SK-N-SH (cell line): ENCODE results near the gene SMS. TPM values are rescaled to one million over a fixed set of nuclear protein-coding genes. Genes with fewer than 3 reads are reported as not detected.

Source experiments
- CTCF ChIA-PET: fragments of 300-600, 350-600 bp; formaldehyde crosslinking; extraction: SDS; loops from one replicate; lab custom pipeline; 2021; lab: Yijun Ruan, JAX
- POLR2A ChIA-PET: fragments of 350-600 bp; sonication (Branson Sonifier 250); formaldehyde crosslinking; extraction: SDS; loops from one replicate; lab custom pipeline; 2020; ENCODE audit warnings: antibody characterized with exemption, inconsistent platforms; lab: Yijun Ruan, JAX
- DNase-seq: peaks from one replicate; pipeline ENCODE4 v3.0.0; 2012
- H2AFZ ChIP-seq: fragments of 200-600 bp; sonication (generic); 2 replicates; pipeline ENCODE4 v1.8.1; 2016; ENCODE audit warnings: antibody characterized with exemption, mild to moderate bottlenecking, low read depth
- H3F3A ChIP-seq: fragments of 200-600 bp; sonication (generic); replicated peaks from 2 replicates; pipeline ENCODE3; 2016; ENCODE audit warnings: antibody characterized with exemption, mild to moderate bottlenecking; ENCODE audit not compliant: insufficient read depth
- H3K27ac ChIP-seq, 2 experiments: fragments of 200-500 bp in 1 of 2; fragments of 200-600 bp in 1 of 2; sonication (Bioruptor generic) in 1 of 2; sonication (generic), shearing (Covaris generic) in 1 of 2; 2 replicates each; pipeline versions ENCODE4 v1.5.1 to v1.6.1; 2014 to 2016; ENCODE audit warnings: low read depth in 2 of 2, inconsistent platforms in 1 of 2, low read length in 1 of 2, mild to moderate bottlenecking in 1 of 2, mixed read lengths in 1 of 2
- H3K27me3 ChIP-seq: fragments of 200-600 bp; sonication (generic), shearing (Covaris generic); 2 replicates; pipeline ENCODE4 v1.6.1; 2016; ENCODE audit warnings: mixed run types; ENCODE audit not compliant: insufficient read depth
- H3K36me3 ChIP-seq, 2 experiments: fragments of 200-500 bp in 1 of 2; fragments of 200-600 bp in 1 of 2; sonication (Bioruptor generic) in 1 of 2; sonication (generic) in 1 of 2; replicated peaks in 1 of 2; 2 replicates each; pipeline versions ENCODE3 to v1.5.1; 2014 to 2016; ENCODE audit warnings: low read length in 1 of 2, mild to moderate bottlenecking in 1 of 2; ENCODE audit not compliant: insufficient read depth in 2 of 2, control insufficient read depth in 1 of 2
- H3K4me1 ChIP-seq, 2 experiments: fragments of 200-500 bp in 1 of 2; fragments of 200-600 bp in 1 of 2; sonication (Bioruptor generic) in 1 of 2; sonication (generic), shearing (Covaris generic) in 1 of 2; 2 replicates each; pipeline versions ENCODE4 v1.5.1 to v1.6.1; 2014 to 2016; ENCODE audit warnings: low read depth in 1 of 2, low read length in 1 of 2, mixed run types in 1 of 2; ENCODE audit not compliant: insufficient read depth in 2 of 2, control insufficient read depth in 1 of 2
- H3K4me2 ChIP-seq: fragments of 200-600 bp; sonication (generic), shearing (Covaris generic); 2 replicates; pipeline ENCODE4 v1.6.1; 2017; ENCODE audit warnings: mixed run types
- H3K4me3 ChIP-seq, 2 experiments: fragments of 200-500 bp in 1 of 2; fragments of 200-600 bp in 1 of 2; sonication (Bioruptor generic) in 1 of 2; sonication (generic), shearing (Covaris generic) in 1 of 2; 2 replicates each; pipeline versions ENCODE4 v1.5.1 to v1.8.1; 2014 to 2016; ENCODE audit warnings: low read depth in 2 of 2, inconsistent platforms in 1 of 2, low read length in 1 of 2, mild to moderate bottlenecking in 1 of 2, mixed read lengths in 1 of 2, moderate library complexity in 1 of 2
- H3K79me2 ChIP-seq: fragments of 200-600 bp; sonication (generic); 2 replicates; pipeline ENCODE4 v1.8.1; 2017; ENCODE audit warnings: mild to moderate bottlenecking; ENCODE audit not compliant: insufficient read depth
- H3K9ac ChIP-seq: fragments of 200-600 bp; sonication (generic); 2 replicates; pipeline ENCODE4 v1.6.1; 2017; ENCODE audit warnings: mixed run types
- H3K9me2 ChIP-seq: fragments of 200-600 bp; sonication (generic); 2 replicates; pipeline ENCODE4 v1.6.1; 2017; ENCODE audit warnings: mixed run types
- H3K9me3 ChIP-seq: fragments of 200-600 bp; sonication (generic); 2 replicates; pipeline ENCODE4 v1.6.1; 2017; ENCODE audit warnings: mixed run types, mild to moderate bottlenecking, moderate library complexity
- H4K20me1 ChIP-seq: fragments of 200-600 bp; sonication (generic); 2 replicates; pipeline ENCODE4 v1.6.1; 2017; ENCODE audit warnings: mild to moderate bottlenecking, mixed run types; ENCODE audit not compliant: insufficient read depth
- EP300 ChIP-seq, 2 experiments: IDR thresholded peaks; 2 replicates each; pipeline versions ENCODE4 v1.4.0 to v1.6.1; 2012; ENCODE audit warnings: borderline replicate concordance in 1 of 2, low read depth in 1 of 2, low read length in 1 of 2
- FOXM1 ChIP-seq: IDR thresholded peaks from 2 replicates; pipeline ENCODE4 v1.4.0; 2012; ENCODE audit warnings: low read depth, mild to moderate bottlenecking
- GABPA ChIP-seq: IDR thresholded peaks from 2 replicates; pipeline ENCODE4 v1.4.0; 2012; ENCODE audit warnings: low read depth, mild to moderate bottlenecking
- GATA2 ChIP-seq: sonication (generic); formaldehyde crosslinking; IDR thresholded peaks from 2 replicates; pipeline ENCODE4 v1.5.0; 2020; ENCODE audit warnings: mild to moderate bottlenecking, missing genetic modification reagents
- JUND ChIP-seq: IDR thresholded peaks from 2 replicates; pipeline ENCODE4 v1.4.0; 2012
- MEF2A ChIP-seq: IDR thresholded peaks from 2 replicates; pipeline ENCODE4 v1.4.0; 2012; ENCODE audit warnings: low read depth, borderline replicate concordance
- MXI1 ChIP-seq: IDR thresholded peaks from 2 replicates; pipeline ENCODE4 v1.6.1; 2012; ENCODE audit warnings: mild to moderate bottlenecking, low read depth, low read length, improper control_type of control experiment
- NFIC ChIP-seq: IDR thresholded peaks from 2 replicates; pipeline ENCODE4 v1.4.0; 2012; ENCODE audit warnings: borderline replicate concordance
- NRF1 ChIP-seq: IDR thresholded peaks from 2 replicates; pipeline ENCODE4 v1.6.1; 2012; ENCODE audit warnings: low read depth, mild to moderate bottlenecking, low read length
- PBX3 ChIP-seq: IDR thresholded peaks from 2 replicates; pipeline ENCODE4; 2012
- POLR2AphosphoS5 ChIP-seq: IDR thresholded peaks from 2 replicates; pipeline ENCODE4 v1.6.1; 2012; ENCODE audit warnings: low read depth, low read length
- RAD21 ChIP-seq: IDR thresholded peaks from 2 replicates; pipeline ENCODE4 v1.6.1; 2012; ENCODE audit warnings: mild to moderate bottlenecking, low read length
- RCOR1 ChIP-seq: fragments of 150-350 bp; IDR thresholded peaks from 2 replicates; pipeline ENCODE4 v1.6.1; 2017; ENCODE audit warnings: antibody characterized with exemption, low read length
- RFX5 ChIP-seq: IDR thresholded peaks from 2 replicates; pipeline ENCODE4 v1.6.1; 2012; ENCODE audit warnings: mild to moderate bottlenecking, improper control_type of control experiment, low read length
- RXRA ChIP-seq: IDR thresholded peaks from 2 replicates; pipeline ENCODE4 v1.4.0; 2012; ENCODE audit warnings: low read depth, mild to moderate bottlenecking, borderline replicate concordance
- SIN3A ChIP-seq: IDR thresholded peaks from 2 replicates; pipeline ENCODE4 v1.6.1; 2012; ENCODE audit warnings: low read depth, mild to moderate bottlenecking, low read length, moderate library complexity, borderline replicate concordance
- SMC3 ChIP-seq: IDR thresholded peaks from 2 replicates; pipeline ENCODE4 v1.6.1; 2012; ENCODE audit warnings: low read depth, low read length, improper control_type of control experiment
- TAF1 ChIP-seq: IDR thresholded peaks from 2 replicates; pipeline ENCODE4 v1.6.1; 2012; ENCODE audit warnings: low read depth, mild to moderate bottlenecking, low read length, moderate library complexity, borderline replicate concordance
- TEAD4 ChIP-seq: IDR thresholded peaks from 2 replicates; pipeline ENCODE4 v1.4.0; 2012; ENCODE audit warnings: mild to moderate bottlenecking, borderline replicate concordance; ENCODE audit not compliant: insufficient read depth
- USF2 ChIP-seq: fragments of 150-350 bp; IDR thresholded peaks from 2 replicates; pipeline ENCODE4 v1.6.1; 2017; ENCODE audit warnings: antibody characterized with exemption, low read length, low read depth, borderline replicate concordance
- ZBTB33 ChIP-seq: IDR thresholded peaks from 2 replicates; pipeline ENCODE4 v1.4.0; 2012; ENCODE audit warnings: low read depth, borderline replicate concordance
- WGBS: methylation state at CpG from one replicate; pipeline ENCODE4 v1.1.6; 2017; ENCODE audit warnings: low lambda C conversion rate; 5-methylcytosine and 5-hydroxymethylcytosine counted together
- polyA plus RNA-seq, 3 experiments: library from polyadenylated mRNA; depleted of rRNA; stranded (reverse); fragments of >200 nt; gene quantifications; 2 replicates each; pipeline ENCODE4 v1.2.3, GENCODE V29; 2012
- TF ChIP-seq, protein P1 (sequence below): IDR thresholded peaks from 2 replicates; pipeline ENCODE4 v1.4.0; 2012; ENCODE audit warnings: low read depth
- TF ChIP-seq, protein P2 (sequence below): fragments of 150-350 bp; IDR thresholded peaks from 2 replicates; pipeline ENCODE4 v1.6.1; 2016; ENCODE audit warnings: mild to moderate bottlenecking, low read depth, low read length

SMS gene
- polyA plus RNA-seq, 1 of the 3 experiments (the other 2 are of a cell fraction), result 116 TPM

GRCh38 chrX:21975242-21975641 is 34.7 kb downstream of the SMS start:
- ChIA-PET POLR2A (no interaction called here), CTCF (interaction anchor here (0.6 to 6.5 kb wide), 8 partner anchors 10 to 1469 kb away, joined by 3 to 43 read pairs (median 3); no protein-coding TSS in a partner anchor)
- Histone ChIP-seq H3K9ac (no peak overlapping the region), H2AFZ (no peak overlapping the region), H3K27me3 (no peaks in the 10 kb centered on the region), H3K27ac (peak overlapping the region in 1 of 2 experiments; percentile 19; a peak in 1 of 4 replicates), H3F3A (peaks cover 27% of the 10 kb centered on the region), H3K4me3 (no peak overlapping the region), H3K36me3 (peaks cover 41 to 60% of the 10 kb centered on the region in 2 experiments), H3K9me2 (no peaks in the 10 kb centered on the region), H3K79me2 (peaks cover 75% of the 10 kb centered on the region), H3K4me2 (no peak overlapping the region), H3K4me1 (peaks cover 0 to 4% of the 10 kb centered on the region in 2 experiments; a peak in 2 of 4 replicates), H3K9me3 (no peaks in the 10 kb centered on the region), H4K20me1 (peaks cover 1% of the 10 kb centered on the region; the same call in 1 of the 2 replicates)
- 57% methylated on average over 3 of the region's 3 CpGs for WGBS
- no peak for DNase-seq
- TF ChIP-seq POLR2AphosphoS5 (no peak), EP300 (IDR thresholded peaks at IDR 0.05; ENCODE audit: borderline replicate concordance in 1 of 2, low read depth in 1 of 2, low read length in 1 of 2) (no peak), TEAD4 (no peak), FOXM1 (no peak), RFX5 (no peak), NFIC (no peak), NRF1 (no peak), GABPA (no peak), TAF1 (no peak), RCOR1 (no peak), MXI1 (no peak), ZBTB33 (no peak), PBX3 (no peak), JUND (no peak), RAD21 (no peak)
- TF ChIP-seq, protein P1, sequence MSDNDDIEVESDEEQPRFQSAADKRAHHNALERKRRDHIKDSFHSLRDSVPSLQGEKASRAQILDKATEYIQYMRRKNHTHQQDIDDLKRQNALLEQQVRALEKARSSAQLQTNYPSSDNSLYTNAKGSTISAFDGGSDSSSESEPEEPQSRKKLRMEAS, result no peak

- 60% methylated on average over 6 of the region's 6 CpGs for WGBS
- peak overlapping the region in 1 of 2 experiments; percentile 19; a peak in 1 of 4 replicates for H3K27ac ChIP-seq
- no peaks in the 10 kb centered on the region for H3K9me3 ChIP-seq
- DNase-seq, result no peak
- H3K4me1 ChIP-seq, result peaks cover 0 to 4% of the 10 kb centered on the region in 2 experiments; a peak in 2 of 4 replicates
- H3K4me2 ChIP-seq, result no peak overlapping the region
- H3K9me2 ChIP-seq, result no peaks in the 10 kb centered on the region
- no peaks in the 10 kb centered on the region for H3K27me3 ChIP-seq
- no peak overlapping the region for H3K9ac ChIP-seq
- peaks cover 27% of the 10 kb centered on the region for H3F3A ChIP-seq
- H3K79me2 ChIP-seq, result peaks cover 70% of the 10 kb centered on the region
- H2AFZ ChIP-seq, result no peak overlapping the region
- H3K4me3 ChIP-seq, result no peak overlapping the region
- peaks cover 41 to 55% of the 10 kb centered on the region in 2 experiments for H3K36me3 ChIP-seq
- ChIA-PET CTCF (interaction anchor here (0.6 to 6.5 kb wide), 7 partner anchors 9 to 1470 kb away, joined by 3 to 43 read pairs (median 3); no protein-coding TSS in a partner anchor), POLR2A (no interaction called here)
- no peaks in the 10 kb centered on the region for H4K20me1 ChIP-seq
- TF ChIP-seq MEF2A, result no peak
- TF ChIP-seq POLR2AphosphoS5, result no peak
- TF ChIP-seq GATA2, result no peak
- no peak for TF ChIP-seq RXRA
- TF ChIP-seq RAD21, result peak; percentile 67
- TF ChIP-seq SIN3A, result no peak
- no peak for TF ChIP-seq USF2
- TF ChIP-seq, protein P2, sequence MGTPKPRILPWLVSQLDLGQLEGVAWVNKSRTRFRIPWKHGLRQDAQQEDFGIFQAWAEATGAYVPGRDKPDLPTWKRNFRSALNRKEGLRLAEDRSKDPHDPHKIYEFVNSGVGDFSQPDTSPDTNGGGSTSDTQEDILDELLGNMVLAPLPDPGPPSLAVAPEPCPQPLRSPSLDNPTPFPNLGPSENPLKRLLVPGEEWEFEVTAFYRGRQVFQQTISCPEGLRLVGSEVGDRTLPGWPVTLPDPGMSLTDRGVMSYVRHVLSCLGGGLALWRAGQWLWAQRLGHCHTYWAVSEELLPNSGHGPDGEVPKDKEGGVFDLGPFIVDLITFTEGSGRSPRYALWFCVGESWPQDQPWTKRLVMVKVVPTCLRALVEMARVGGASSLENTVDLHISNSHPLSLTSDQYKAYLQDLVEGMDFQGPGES, result no peak
- TF ChIP-seq JUND, result no peak
- TF ChIP-seq SMC3, result peak; percentile 41
Measured at GRCh38 chrX:21975812-21976211, 35.3 kb downstream of the SMS start.
